HCT116 (cell line): ENCODE data around the gene OR52B2. TPM values are rescaled to one million over a fixed set of nuclear protein-coding genes. Genes with fewer than 3 reads are reported as not detected.

Experiments
- ATF3 ChIP-seq: IDR thresholded peaks from 2 replicates; pipeline ENCODE4 v1.6.1; 2012
- CBX3 ChIP-seq: IDR thresholded peaks from 2 replicates; pipeline ENCODE4 v1.6.1; 2012; ENCODE audit warnings: low read depth
- CEBPB ChIP-seq: IDR thresholded peaks from 2 replicates; pipeline ENCODE4 v1.6.1; 2012; ENCODE audit warnings: low read depth
- ELF1 ChIP-seq: IDR thresholded peaks from 2 replicates; pipeline ENCODE4 v1.6.1; 2012; ENCODE audit warnings: low read depth, borderline replicate concordance
- EZH2phosphoT487 ChIP-seq: fragments of 200-600 bp; IDR thresholded peaks from 2 replicates; pipeline ENCODE4 v1.6.1; 2018; ENCODE audit warnings: antibody characterized with exemption, borderline replicate concordance
- JUND ChIP-seq: IDR thresholded peaks from 2 replicates; pipeline ENCODE4 v1.6.1; 2012
- POLR2AphosphoS5 ChIP-seq: IDR thresholded peaks from 2 replicates; pipeline ENCODE4 v1.6.1; 2011; ENCODE audit warnings: mild to moderate bottlenecking, low read depth, low read length, moderate library complexity
- RAD21 ChIP-seq: IDR thresholded peaks from 2 replicates; pipeline ENCODE4 v1.6.1; 2012; ENCODE audit warnings: low read depth, mild to moderate bottlenecking
- SIN3A ChIP-seq: IDR thresholded peaks from 2 replicates; pipeline ENCODE4 v1.6.1; 2012; ENCODE audit warnings: low read depth
- SP1 ChIP-seq: IDR thresholded peaks from 2 replicates; pipeline ENCODE4 v1.6.1; 2012; ENCODE audit warnings: low read depth
- TCF7L2 ChIP-seq: IDR thresholded peaks from 2 replicates; pipeline ENCODE4 v1.7.0; 2011; ENCODE audit warnings: borderline replicate concordance, inconsistent platforms; ENCODE audit not compliant: insufficient read depth, insufficient read length; ENCODE audit errors: extremely low read depth
- YY1 ChIP-seq: IDR thresholded peaks from 2 replicates; pipeline ENCODE4 v1.6.1; 2011; ENCODE audit warnings: low read length, low read depth, moderate library complexity, mild to moderate bottlenecking; ENCODE audit not compliant: insufficient replicate concordance; ENCODE audit errors: extremely low read depth
- ZFX ChIP-seq: fragments of 450-650 bp; IDR thresholded peaks from 2 replicates; pipeline ENCODE4 v1.6.1; 2017
- total RNA-seq: library from RNA; stranded (reverse); gene quantifications from one replicate; pipeline ENCODE4 v1.2.1, GENCODE V29; 2021; ENCODE audit not compliant: unreplicated experiment
- TF ChIP-seq, protein P1 (sequence below): IDR thresholded peaks from 2 replicates; pipeline ENCODE4 v1.6.1; 2012; ENCODE audit warnings: low read depth

Gene OR52B2
- total RNA-seq, 1 experiment from 2014 or later, result not detected

- TF ChIP-seq, protein P1, sequence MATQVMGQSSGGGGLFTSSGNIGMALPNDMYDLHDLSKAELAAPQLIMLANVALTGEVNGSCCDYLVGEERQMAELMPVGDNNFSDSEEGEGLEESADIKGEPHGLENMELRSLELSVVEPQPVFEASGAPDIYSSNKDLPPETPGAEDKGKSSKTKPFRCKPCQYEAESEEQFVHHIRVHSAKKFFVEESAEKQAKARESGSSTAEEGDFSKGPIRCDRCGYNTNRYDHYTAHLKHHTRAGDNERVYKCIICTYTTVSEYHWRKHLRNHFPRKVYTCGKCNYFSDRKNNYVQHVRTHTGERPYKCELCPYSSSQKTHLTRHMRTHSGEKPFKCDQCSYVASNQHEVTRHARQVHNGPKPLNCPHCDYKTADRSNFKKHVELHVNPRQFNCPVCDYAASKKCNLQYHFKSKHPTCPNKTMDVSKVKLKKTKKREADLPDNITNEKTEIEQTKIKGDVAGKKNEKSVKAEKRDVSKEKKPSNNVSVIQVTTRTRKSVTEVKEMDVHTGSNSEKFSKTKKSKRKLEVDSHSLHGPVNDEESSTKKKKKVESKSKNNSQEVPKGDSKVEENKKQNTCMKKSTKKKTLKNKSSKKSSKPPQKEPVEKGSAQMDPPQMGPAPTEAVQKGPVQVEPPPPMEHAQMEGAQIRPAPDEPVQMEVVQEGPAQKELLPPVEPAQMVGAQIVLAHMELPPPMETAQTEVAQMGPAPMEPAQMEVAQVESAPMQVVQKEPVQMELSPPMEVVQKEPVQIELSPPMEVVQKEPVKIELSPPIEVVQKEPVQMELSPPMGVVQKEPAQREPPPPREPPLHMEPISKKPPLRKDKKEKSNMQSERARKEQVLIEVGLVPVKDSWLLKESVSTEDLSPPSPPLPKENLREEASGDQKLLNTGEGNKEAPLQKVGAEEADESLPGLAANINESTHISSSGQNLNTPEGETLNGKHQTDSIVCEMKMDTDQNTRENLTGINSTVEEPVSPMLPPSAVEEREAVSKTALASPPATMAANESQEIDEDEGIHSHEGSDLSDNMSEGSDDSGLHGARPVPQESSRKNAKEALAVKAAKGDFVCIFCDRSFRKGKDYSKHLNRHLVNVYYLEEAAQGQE, result no peak
- TF ChIP-seq POLR2AphosphoS5 (no peak), YY1 (no peak), CEBPB (no peak), RAD21 (no peak), JUND (no peak), SP1 (no peak), ATF3 (no peak), CBX3 (no peak), EZH2phosphoT487 (no peak), ZFX (no peak), ELF1 (no peak), TCF7L2 (no peak), SIN3A (no peak)
Measured at GRCh38 chr11:6210274-6210955, 40.3 kb upstream of the OR52B2 start (continued).
